ENCODE results near the gene CCNK. TPM values are rescaled to one million over a fixed set of nuclear protein-coding genes. Genes with fewer than 3 reads are reported as not detected.

Gene CCNK
- total RNA-seq, 1 experiment from 2014 or later: 104 TPM

GRCh38 chr14:99521176-99522024 is 40.2 kb downstream of the CCNK start:
- intact Hi-C loops (cut with micrococcal nuclease; ENCODE audit: unreplicated experiment): loop anchor here (2.0 to 5.0 kb wide), 4 partner anchors 15 to 366 kb away; no protein-coding TSS in a partner anchor

GRCh38 chr14:99522025-99522401 is 40.8 kb downstream of the CCNK start:
- intact Hi-C loops (cut with micrococcal nuclease; ENCODE audit: unreplicated experiment): loop anchor here (2.0 to 5.0 kb wide), 4 partner anchors 15 to 365 kb away; no protein-coding TSS in a partner anchor
- no peak for TF ChIP-seq CTCF (IDR thresholded peaks at IDR 0.05; ENCODE audit: insufficient read depth in 1 of 2, low read depth in 1 of 2, low read length in 1 of 2, severe bottlenecking in 1 of 2, unreplicated experiment in 1 of 2)

More at GRCh38 chr14:99521176-99522024, 40.2 kb downstream of the CCNK start:
- Mint-ChIP-seq H3K36me3 (ENCODE audit: insufficient read depth, unreplicated experiment) (peaks cover 49% of the 10 kb centered on the region), H3K9me3 (ENCODE audit: unreplicated experiment) (no peaks in the 10 kb centered on the region), H3K4me3 (ENCODE audit: unreplicated experiment) (peak overlapping the region; percentile 58), H3K27me3 (ENCODE audit: insufficient read depth, unreplicated experiment) (no peaks in the 10 kb centered on the region), H3K27ac (ENCODE audit: unreplicated experiment) (peak overlapping the region; percentile 84), H3K4me1 (ENCODE audit: low read depth, unreplicated experiment) (peaks cover 8% of the 10 kb centered on the region)
- ChIA-PET CTCF (interaction anchor here (1.1 to 4.5 kb wide), 3 partner anchors 16 to 163 kb away, joined by 3 to 15 read pairs (median 3); partner anchors contain the start of gene CYP46A1), POLR2A (no interaction called here)
- Histone ChIP-seq H3K9me3 (no peaks in the 10 kb centered on the region), H3K36me3 (ENCODE audit: control insufficient read depth, insufficient read depth, low read length) (no peaks in the 10 kb centered on the region; the same call in 1 of the 2 replicates), H3K4me1 (peaks cover 54% of the 10 kb centered on the region), H3K27me3 (replicated peaks; ENCODE audit: control insufficient read depth, insufficient read depth, low read length) (no peaks in the 10 kb centered on the region), H3K4me3 (ENCODE audit: low read depth, low read length) (no peak overlapping the region)
- BruUV-seq (replicated peaks): no TSS peak
- DNase-seq: no peak
- no peak for TF ChIP-seq CTCF (IDR thresholded peaks at IDR 0.05; ENCODE audit: insufficient read depth in 1 of 2, low read depth in 1 of 2, low read length in 1 of 2, severe bottlenecking in 1 of 2, unreplicated experiment in 1 of 2)

GRCh38 chr14:99522457-99522891 is 41.3 kb downstream of the CCNK start:
- no peaks in the 10 kb centered on the region for H3K9me3 Mint-ChIP-seq (ENCODE audit: unreplicated experiment)
- intact Hi-C loops (cut with micrococcal nuclease; ENCODE audit: unreplicated experiment): loop anchor here (2.0 to 5.0 kb wide), 4 partner anchors 14 to 365 kb away; no protein-coding TSS in a partner anchor
- DNase-seq: peak in 1 of 2 experiments; percentile 36
- no peaks in the 10 kb centered on the region for H3K9me3 ChIP-seq
- CTCF ChIA-PET: interaction anchor here (1.0 to 4.5 kb wide), 6 partner anchors 15 to 165 kb away, joined by 3 to 15 read pairs (median 4); partner anchors contain the start of gene CYP46A1
- H3K4me3 Mint-ChIP-seq (ENCODE audit: unreplicated experiment): peak overlapping the region; percentile 58
- H3K4me3 ChIP-seq (ENCODE audit: low read depth, low read length): no peak overlapping the region
- H3K4me1 ChIP-seq: peaks cover 54% of the 10 kb centered on the region
- POLR2A ChIA-PET: no interaction called here
- H3K27ac Mint-ChIP-seq (ENCODE audit: unreplicated experiment): peak overlapping the region; percentile 84
- TF ChIP-seq CTCF (IDR thresholded peaks at IDR 0.05; ENCODE audit: insufficient read depth in 1 of 2, low read depth in 1 of 2, low read length in 1 of 2, severe bottlenecking in 1 of 2, unreplicated experiment in 1 of 2): no peak
- H3K36me3 Mint-ChIP-seq (ENCODE audit: insufficient read depth, unreplicated experiment): peaks cover 55% of the 10 kb centered on the region
- no peaks in the 10 kb centered on the region; the same call in 1 of the 2 replicates for H3K36me3 ChIP-seq (ENCODE audit: control insufficient read depth, insufficient read depth, low read length)
- H3K27me3 ChIP-seq (replicated peaks; ENCODE audit: control insufficient read depth, insufficient read depth, low read length): no peaks in the 10 kb centered on the region
- BruUV-seq (replicated peaks): TSS peak; percentile 27
- H3K4me1 Mint-ChIP-seq (ENCODE audit: low read depth, unreplicated experiment): peaks cover 8% of the 10 kb centered on the region
- no peaks in the 10 kb centered on the region for H3K27me3 Mint-ChIP-seq (ENCODE audit: insufficient read depth, unreplicated experiment)

More at GRCh38 chr14:99522025-99522401, 40.8 kb downstream of the CCNK start:
- POLR2A ChIA-PET: no interaction called here
- no TSS peak for BruUV-seq (replicated peaks)
- Histone ChIP-seq H3K36me3 (ENCODE audit: control insufficient read depth, insufficient read depth, low read length) (no peaks in the 10 kb centered on the region; the same call in 1 of the 2 replicates), H3K4me1 (peaks cover 54% of the 10 kb centered on the region), H3K9me3 (no peaks in the 10 kb centered on the region), H3K4me3 (ENCODE audit: low read depth, low read length) (no peak overlapping the region), H3K27me3 (replicated peaks; ENCODE audit: control insufficient read depth, insufficient read depth, low read length) (no peaks in the 10 kb centered on the region)
- Mint-ChIP-seq H3K36me3 (ENCODE audit: insufficient read depth, unreplicated experiment) (peaks cover 51% of the 10 kb centered on the region), H3K4me1 (ENCODE audit: low read depth, unreplicated experiment) (peaks cover 8% of the 10 kb centered on the region), H3K4me3 (ENCODE audit: unreplicated experiment) (peak overlapping the region; percentile 58), H3K9me3 (ENCODE audit: unreplicated experiment) (no peaks in the 10 kb centered on the region), H3K27ac (ENCODE audit: unreplicated experiment) (peak overlapping the region; percentile 84), H3K27me3 (ENCODE audit: insufficient read depth, unreplicated experiment) (no peaks in the 10 kb centered on the region)
- no peak for DNase-seq
- CTCF ChIA-PET: interaction anchor here (1.1 to 4.5 kb wide), 3 partner anchors 16 to 162 kb away, joined by 3 to 15 read pairs (median 3); partner anchors contain the start of gene CYP46A1

Data from Caco-2 (cell line).